Endothelial cell of umbilical vein (primary cell): ENCODE results near the gene SLC25A41.

Experiments
- EZH2 ChIP-seq: IDR thresholded peaks from 2 replicates; pipeline ENCODE4 v1.6.1; 2012; ENCODE audit warnings: borderline replicate concordance, low read depth, mild to moderate bottlenecking, moderate library complexity, low read length, inconsistent platforms; ENCODE audit not compliant: severe bottlenecking
- MYC ChIP-seq: IDR thresholded peaks from one replicate; pipeline ENCODE4 v1.6.1; 2011; ENCODE audit warnings: mild to moderate bottlenecking, low read depth, low read length
- POLR2A ChIP-seq: IDR thresholded peaks from 2 replicates; pipeline ENCODE4 v1.6.1; 2012; ENCODE audit warnings: low read depth, mild to moderate bottlenecking, control low read depth, low read length
- POLR2AphosphoS5 ChIP-seq: IDR thresholded peaks from 2 replicates; pipeline ENCODE4 v1.6.1; 2012; ENCODE audit warnings: low read depth, mild to moderate bottlenecking, control low read depth, low read length, moderate library complexity; ENCODE audit not compliant: insufficient read depth
- TF ChIP-seq, protein P1 (sequence below): IDR thresholded peaks from 2 replicates; pipeline ENCODE4 v1.6.1; 2011; ENCODE audit not compliant: insufficient read depth, insufficient read length
- TF ChIP-seq, protein P2 (sequence below), 2 donors: IDR thresholded peaks; 1 replicate in 1 of 2; 2 replicates in 1 of 2; pipeline ENCODE4 v1.5.1; 2011; ENCODE audit warnings: low read length in 2 of 2, mild to moderate bottlenecking in 2 of 2, moderate library complexity in 2 of 2, control low read depth in 1 of 2, inconsistent platforms in 1 of 2, low read depth in 1 of 2; ENCODE audit not compliant: insufficient read depth in 1 of 2; ENCODE audit errors: extremely low read depth in 1 of 2

DNA sequence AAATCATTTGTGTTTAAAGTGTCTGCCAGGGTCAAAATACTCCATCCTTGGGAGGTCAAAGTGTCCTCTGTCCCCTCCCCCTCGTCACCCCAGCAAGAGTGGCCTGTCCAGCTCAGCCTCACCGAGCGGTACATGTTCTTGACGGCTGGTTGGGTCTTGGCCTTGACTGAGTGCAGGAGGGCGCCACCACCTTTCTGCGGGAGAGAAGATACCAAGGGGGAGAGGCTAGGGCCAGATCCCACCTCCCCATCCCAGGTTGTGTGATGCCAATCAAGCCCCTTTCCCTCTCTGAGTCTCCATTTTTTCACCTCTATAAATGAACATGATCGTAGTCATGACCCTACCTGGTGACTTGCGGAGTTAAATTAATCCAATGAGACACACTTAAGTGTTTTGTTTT is 36.6 kb upstream of the SLC25A41 start:
- TF ChIP-seq POLR2AphosphoS5 (no peak), EZH2 (no peak), POLR2A (no peak), MYC (no peak)
- TF ChIP-seq, protein P1, sequence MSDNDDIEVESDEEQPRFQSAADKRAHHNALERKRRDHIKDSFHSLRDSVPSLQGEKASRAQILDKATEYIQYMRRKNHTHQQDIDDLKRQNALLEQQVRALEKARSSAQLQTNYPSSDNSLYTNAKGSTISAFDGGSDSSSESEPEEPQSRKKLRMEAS: no peak
- TF ChIP-seq, protein P2, sequence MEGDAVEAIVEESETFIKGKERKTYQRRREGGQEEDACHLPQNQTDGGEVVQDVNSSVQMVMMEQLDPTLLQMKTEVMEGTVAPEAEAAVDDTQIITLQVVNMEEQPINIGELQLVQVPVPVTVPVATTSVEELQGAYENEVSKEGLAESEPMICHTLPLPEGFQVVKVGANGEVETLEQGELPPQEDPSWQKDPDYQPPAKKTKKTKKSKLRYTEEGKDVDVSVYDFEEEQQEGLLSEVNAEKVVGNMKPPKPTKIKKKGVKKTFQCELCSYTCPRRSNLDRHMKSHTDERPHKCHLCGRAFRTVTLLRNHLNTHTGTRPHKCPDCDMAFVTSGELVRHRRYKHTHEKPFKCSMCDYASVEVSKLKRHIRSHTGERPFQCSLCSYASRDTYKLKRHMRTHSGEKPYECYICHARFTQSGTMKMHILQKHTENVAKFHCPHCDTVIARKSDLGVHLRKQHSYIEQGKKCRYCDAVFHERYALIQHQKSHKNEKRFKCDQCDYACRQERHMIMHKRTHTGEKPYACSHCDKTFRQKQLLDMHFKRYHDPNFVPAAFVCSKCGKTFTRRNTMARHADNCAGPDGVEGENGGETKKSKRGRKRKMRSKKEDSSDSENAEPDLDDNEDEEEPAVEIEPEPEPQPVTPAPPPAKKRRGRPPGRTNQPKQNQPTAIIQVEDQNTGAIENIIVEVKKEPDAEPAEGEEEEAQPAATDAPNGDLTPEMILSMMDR (IDR thresholded peaks at IDR 0.05; ENCODE audit: extremely low read depth in 1 of 2, insufficient read depth in 1 of 2, low read depth in 1 of 2, low read length in 2 of 2): no peak
